B cell (primary cell): ENCODE data around the gene PLAAT3. TPM values are rescaled to one million over a fixed set of nuclear protein-coding genes. Genes with fewer than 3 reads are reported as not detected.
"Not testable (repeated sequence)": the region's sequence is repeated elsewhere in the genome, so short reads cannot be mapped to it uniquely, and the experiment has no call there.

Source experiments
- ATAC-seq: fragments of 200-7000 bp; cut with Tn5 transposase; one replicate; pipeline ENCODE4 v1.10.0; 2021; ENCODE audit warnings: low read depth, mild to moderate bottlenecking, moderate number of reproducible peaks, moderate library complexity
- CTCF ChIA-PET: fragments of 350-600 bp; sonication (Branson Sonifier 250); formaldehyde crosslinking; loops from one replicate; lab custom pipeline; 2021; ENCODE audit warnings: antibody characterized with exemption, inconsistent platforms; lab: Charles Lee
- POLR2A ChIA-PET: fragments of 350-600 bp; sonication (Branson Sonifier 250); formaldehyde crosslinking; loops from one replicate; lab custom pipeline; 2021; ENCODE audit warnings: antibody characterized with exemption; lab: Charles Lee
- DNase-seq: peaks from one replicate; pipeline ENCODE4 v3.0.0; 2013
- H2AFZ ChIP-seq: 2 replicates; pipeline ENCODE4 v1.6.1; 2012; ENCODE audit warnings: mild to moderate bottlenecking, low read depth, low read length; ENCODE audit not compliant: insufficient read depth, poor library complexity, severe bottlenecking
- H3K27ac ChIP-seq, 2 donors: 1 replicate in 1 of 2; 2 replicates in 1 of 2; pipeline ENCODE4 v1.5.1; 2012 to 2013; ENCODE audit warnings: low read length in 2 of 2, mild to moderate bottlenecking in 2 of 2, moderate library complexity in 1 of 2
- H3K27me3 ChIP-seq, 4 experiments: fragments of 200-600 bp in 1 of 4; sonication (generic) in 1 of 4; replicated peaks in 1 of 4; 1 replicate in 2 of 4; 2 replicates in 2 of 4; pipeline versions ENCODE4 v1.6.1 to v1.7.0; 2013 to 2016; ENCODE audit warnings: low read length in 3 of 4, mild to moderate bottlenecking in 2 of 4, mixed read lengths in 1 of 4, moderate library complexity in 1 of 4; ENCODE audit not compliant: insufficient read depth in 4 of 4, control insufficient read depth in 3 of 4; ENCODE audit errors: control extremely low read depth in 1 of 4
- H3K36me3 ChIP-seq, 2 experiments: replicated peaks in 1 of 2; 1 replicate in 1 of 2; 2 replicates in 1 of 2; pipeline versions ENCODE4 v1.6.1 to v1.7.1; 2013; ENCODE audit warnings: low read length in 1 of 2; ENCODE audit not compliant: insufficient read depth in 2 of 2, control insufficient read depth in 1 of 2; ENCODE audit errors: control extremely low read depth in 1 of 2, extremely low read depth in 1 of 2
- H3K4me1 ChIP-seq, 2 donors: fragments of 200-600 bp in 1 of 2; sonication (generic) in 1 of 2; 1 replicate in 1 of 2; 2 replicates in 1 of 2; pipeline versions ENCODE4 v1.5.1 to v1.6.1; 2013 to 2017; ENCODE audit warnings: low read length in 2 of 2; ENCODE audit not compliant: control insufficient read depth in 2 of 2, insufficient read depth in 2 of 2
- H3K4me2 ChIP-seq: replicated peaks from 2 replicates; pipeline ENCODE3; 2012; ENCODE audit warnings: mild to moderate bottlenecking, low read depth, low read length; ENCODE audit not compliant: poor library complexity, severe bottlenecking
- H3K4me3 ChIP-seq, 5 experiments: fragments of 200-600 bp in 1 of 5; sonication (generic) in 1 of 5; 1 replicate in 3 of 5; 2 replicates in 2 of 5; pipeline versions ENCODE4 v1.5.1 to v1.7.0; 2011 to 2016; ENCODE audit warnings: low read length in 4 of 5, mild to moderate bottlenecking in 4 of 5, low read depth in 2 of 5, control low read depth in 1 of 5, moderate library complexity in 1 of 5; ENCODE audit not compliant: insufficient read depth in 1 of 5; ENCODE audit errors: control extremely low read depth in 1 of 5, extremely low read depth in 1 of 5
- H3K79me2 ChIP-seq: fragments of 200-600 bp; sonication (generic); one replicate; pipeline ENCODE4 v1.6.0; 2016; ENCODE audit warnings: low read length; ENCODE audit not compliant: control insufficient read depth, insufficient read depth
- H3K9ac ChIP-seq: fragments of 200-600 bp; sonication (generic); 2 replicates; pipeline ENCODE4 v1.6.1; 2017; ENCODE audit warnings: mild to moderate bottlenecking, low read length, moderate library complexity
- H3K9me3 ChIP-seq, 3 donors: one replicate each; pipeline versions ENCODE4 v1.6.1 to v1.7.1; 2013; ENCODE audit warnings: low read length in 2 of 3; ENCODE audit not compliant: control insufficient read depth in 2 of 3, insufficient read depth in 1 of 3; ENCODE audit errors: control extremely low read depth in 1 of 3
- H4K20me1 ChIP-seq: 2 replicates; pipeline ENCODE4 v1.6.0; 2012; ENCODE audit warnings: mild to moderate bottlenecking, low read length; ENCODE audit not compliant: insufficient read depth, control insufficient read depth, poor library complexity, severe bottlenecking
- H3K27ac Mint-ChIP-seq: one replicate; pipeline ENCODE4 v1.8.0; 2021; ENCODE audit warnings: mixed read lengths
- H3K27me3 Mint-ChIP-seq: one replicate; pipeline ENCODE4 v1.8.0; 2021; ENCODE audit warnings: mixed read lengths
- H3K4me1 Mint-ChIP-seq: one replicate; pipeline ENCODE4 v1.8.0; 2021; ENCODE audit warnings: mixed read lengths
- H3K4me3 Mint-ChIP-seq: one replicate; pipeline ENCODE4 v1.8.0; 2021; ENCODE audit warnings: mixed read lengths
- H3K9me3 Mint-ChIP-seq: one replicate; pipeline ENCODE4 v1.8.0; 2022; ENCODE audit warnings: mixed read lengths; ENCODE audit not compliant: insufficient read depth
- CTCF ChIP-seq: fragments of 200-600 bp; IDR thresholded peaks from one replicate; pipeline ENCODE4 v1.8.0; 2022; ENCODE audit warnings: antibody characterized with exemption, mild to moderate bottlenecking
- EZH2 ChIP-seq: IDR thresholded peaks from 2 replicates; pipeline ENCODE4 v1.6.1; 2012; ENCODE audit warnings: borderline replicate concordance, low read depth, mild to moderate bottlenecking, moderate library complexity, low read length; ENCODE audit not compliant: insufficient read depth, poor library complexity, severe bottlenecking
- WGBS: methylation state at CpG from one replicate; pipeline ENCODE4 v1.1.5; 2013; ENCODE audit warnings: missing lambda C conversion rate; ENCODE audit not compliant: insufficient coverage; 5-methylcytosine and 5-hydroxymethylcytosine counted together
- intact Hi-C: fragments of 100-400 bp; cut with micrococcal nuclease; formaldehyde crosslinking; loops from one replicate; pipeline ENCODE4 v1.10.0; 2022
- polyA plus RNA-seq: library from polyadenylated mRNA; depleted of rRNA; stranded (reverse); fragments of >200 nt; gene quantifications from 2 replicates; pipeline ENCODE4 v1.2.3, GENCODE V29; 2012
- total RNA-seq, 2 donors: library from RNA; stranded (reverse); fragments of 120-200 nt in 1 of 2; gene quantifications; 1 replicate in 1 of 2; 2 replicates in 1 of 2; pipeline versions ENCODE4 v1.2.3 to v1.2.4, GENCODE V29; 2013 to 2022

PLAAT3 gene
- total and polyA plus RNA-seq, 2 donors (not counting 1 experiment from before 2014, with no cell fraction given), result 2.3 to 3.1 TPM

GRCh38 chr11:63603180-63603518 is 11.1 kb downstream of the PLAAT3 start:
- no peaks in the 10 kb centered on the region for H3K27me3 ChIP-seq
- 100% methylated on average over 3 of the region's 3 CpGs for WGBS
- intact Hi-C loops, result no loop called here
- Mint-ChIP-seq H3K4me3 (no peak overlapping the region), H3K4me1 (no peaks in the 10 kb centered on the region), H3K27ac (no peak overlapping the region), H3K27me3 (peaks cover 4% of the 10 kb centered on the region), H3K9me3 (no peaks in the 10 kb centered on the region)
- no peak overlapping the region for H3K27ac ChIP-seq
- no peak for DNase-seq
- H3K36me3 ChIP-seq, result no peaks in the 10 kb centered on the region
- TF ChIP-seq CTCF (no peak), EZH2 (no peak)
- CTCF ChIA-PET, result no interaction called here
- H2AFZ ChIP-seq, result no peak overlapping the region
- H3K9me3 ChIP-seq, result no peaks in the 10 kb centered on the region
- H3K9ac ChIP-seq, result no peak overlapping the region
- H3K4me3 ChIP-seq, result no peak overlapping the region
- H4K20me1 ChIP-seq, result no peaks in the 10 kb centered on the region
- no peak for ATAC-seq
- no peak overlapping the region for H3K4me2 ChIP-seq
- POLR2A ChIA-PET, result no interaction called here
- no peaks in the 10 kb centered on the region for H3K79me2 ChIP-seq
- no peaks in the 10 kb centered on the region for H3K4me1 ChIP-seq

GRCh38 chr11:63602290-63603179 is 11.7 kb downstream of the PLAAT3 start:
- H3K4me1 Mint-ChIP-seq, intact Hi-C loops, H3K9me3 Mint-ChIP-seq, POLR2A ChIA-PET, H3K4me3 ChIP-seq, H3K4me2 ChIP-seq, H3K79me2 ChIP-seq, H3K27ac Mint-ChIP-seq, H3K9me3 ChIP-seq, ATAC-seq, CTCF ChIA-PET, H3K36me3 ChIP-seq, H4K20me1 ChIP-seq, H3K27me3 Mint-ChIP-seq, H3K4me1 ChIP-seq, H3K27ac ChIP-seq, H2AFZ ChIP-seq, DNase-seq, H3K4me3 Mint-ChIP-seq, H3K27me3 ChIP-seq, H3K9ac ChIP-seq: not testable (repeated sequence)
- 97% methylated on average over 5 of the region's 11 CpGs for WGBS
